Measurements from ENCODE around the gene TMEM41B.
"Not testable (repeated sequence)": the region's sequence is repeated elsewhere in the genome, so short reads cannot be mapped to it uniquely, and the experiment has no call there.

The TMEM41B gene

GRCh38 chr11:9259981-9260837 lies 54.2 kb downstream of the TMEM41B start:
- no peak for DNase-seq (ENCODE audit: low read depth)

GRCh38 chr11:9258279-9258678 lies 56.1 kb downstream of the TMEM41B start:
- DNase-seq (ENCODE audit: low read depth) = not testable (repeated sequence)

- DNase-seq (ENCODE audit: low read depth) = no peak
These were observed 60.0 kb downstream of the TMEM41B start for GRCh38 chr11:9254416-9254815.

- DNase-seq (ENCODE audit: low read depth) = no peak
These were observed 61.3 kb downstream of the TMEM41B start for GRCh38 chr11:9253086-9253485.

- DNase-seq (ENCODE audit: low read depth) = no peak
These were observed 63.1 kb downstream of the TMEM41B start for GRCh38 chr11:9251311-9251710.

- DNase-seq (ENCODE audit: low read depth) = no peak
These were observed 64.2 kb downstream of the TMEM41B start for GRCh38 chr11:9250139-9250582.

GRCh38 chr11:9249252-9249651 lies 65.1 kb downstream of the TMEM41B start:
- no peak for DNase-seq (ENCODE audit: low read depth)

GRCh38 chr11:9247863-9248262 lies 66.5 kb downstream of the TMEM41B start:
- DNase-seq (ENCODE audit: low read depth) = no peak

GRCh38 chr11:9236242-9236641 lies 78.2 kb downstream of the TMEM41B start:
- not testable (repeated sequence) for DNase-seq (ENCODE audit: low read depth)

GRCh38 chr11:9232482-9232881 lies 81.9 kb downstream of the TMEM41B start:
- no peak for DNase-seq (ENCODE audit: low read depth)

- DNase-seq (ENCODE audit: low read depth) = no peak
These were observed 82.6 kb downstream of the TMEM41B start for GRCh38 chr11:9231848-9232177.
